Panc1 (cell line): ENCODE results near the gene TSPAN17. TPM values are rescaled to one million over a fixed set of nuclear protein-coding genes. Genes with fewer than 3 reads are reported as not detected.

ENCODE experiments used
- ATAC-seq: fragments of 200-7000 bp; cut with Tn5 transposase; 2 replicates; pipeline ENCODE4 v1.9.1; 2020; ENCODE audit warnings: mild to moderate bottlenecking, moderate library complexity
- BruUV-seq: library from RNA; stranded (reverse); fragments of 400-500 nt; replicated peaks from 2 replicates; lab custom pipeline; 2021; lab: Mats Ljungman, UMichigan
- CTCF ChIA-PET: fragments of 300-600 bp; sonication (Branson Sonifier 250); formaldehyde crosslinking; loops from one replicate; lab custom pipeline; 2022; ENCODE audit warnings: antibody characterized with exemption; lab: Charles Lee
- POLR2A ChIA-PET: fragments of 300-600 bp; sonication (Branson Sonifier 250); formaldehyde crosslinking; loops from one replicate; lab custom pipeline; 2022; ENCODE audit warnings: antibody characterized with exemption; lab: Charles Lee
- DNase-seq: peaks from one replicate; pipeline ENCODE4 v3.0.0-alpha.2; 2010; ENCODE audit warnings: low read depth, low spot score
- H3K27ac ChIP-seq: 2 replicates; pipeline ENCODE4 v1.5.1; 2011; ENCODE audit warnings: mild to moderate bottlenecking, low read length, inconsistent platforms
- H3K27me3 ChIP-seq: fragments of 200-500 bp; sonication (Bioruptor generic); 2 replicates; pipeline ENCODE4 v1.6.0; 2014; ENCODE audit warnings: low read length, inconsistent platforms; ENCODE audit not compliant: control insufficient read depth, insufficient read depth
- H3K36me3 ChIP-seq: fragments of 200-500 bp; sonication (Bioruptor generic); 2 replicates; pipeline ENCODE4 v1.5.1; 2014; ENCODE audit warnings: inconsistent platforms, mild to moderate bottlenecking, low read length, moderate library complexity; ENCODE audit not compliant: control insufficient read depth, insufficient read depth
- H3K4me1 ChIP-seq: 2 replicates; pipeline ENCODE4 v1.5.1; 2011; ENCODE audit warnings: inconsistent platforms, mild to moderate bottlenecking, low read length, moderate library complexity; ENCODE audit not compliant: control insufficient read depth, insufficient read depth
- H3K4me3 ChIP-seq, 2 experiments: 2 replicates each; pipeline ENCODE4 v1.5.1; 2011 to 2012; ENCODE audit warnings: low read depth in 2 of 2, low read length in 2 of 2, mild to moderate bottlenecking in 2 of 2, inconsistent platforms in 1 of 2, moderate library complexity in 1 of 2
- H3K9me3 ChIP-seq: fragments of 200-500 bp; sonication (Bioruptor generic); 2 replicates; pipeline ENCODE4 v1.5.1; 2014; ENCODE audit warnings: low read depth, mild to moderate bottlenecking, inconsistent platforms, low read length, moderate library complexity; ENCODE audit not compliant: control insufficient read depth, insufficient read depth
- POLR2AphosphoS5 ChIP-seq: IDR thresholded peaks from 2 replicates; pipeline ENCODE4 v1.6.1; 2012; ENCODE audit warnings: mild to moderate bottlenecking, low read depth, low read length, moderate library complexity
- SIN3A ChIP-seq: IDR thresholded peaks from 2 replicates; pipeline ENCODE4 v1.6.1; 2012; ENCODE audit warnings: low read depth, mild to moderate bottlenecking, low read length, moderate library complexity, borderline replicate concordance; ENCODE audit not compliant: insufficient read depth
- TCF7L2 ChIP-seq: IDR thresholded peaks from 2 replicates; pipeline ENCODE4 v1.6.1; 2011; ENCODE audit warnings: mild to moderate bottlenecking, low read depth, low read length, inconsistent platforms
- in situ Hi-C: cut with HindIII; loops from 2 replicates; pipeline ENCODE4 v1.10.0; 2016; ENCODE audit warnings: low sequenced_read_pairs, low pct_unique_long_range_greater_than_20kb
- intact Hi-C: fragments of 100-400 bp; cut with micrococcal nuclease; formaldehyde crosslinking; loops from one replicate; pipeline ENCODE4 v1.10.0; 2022; ENCODE audit not compliant: unreplicated experiment
- total RNA-seq: library from RNA; stranded (reverse); gene quantifications from one replicate; pipeline ENCODE4 v1.2.1, GENCODE V29; 2021; ENCODE audit not compliant: unreplicated experiment
- TF ChIP-seq, protein P1 (sequence below): fragments of 450-650 bp; IDR thresholded peaks from 2 replicates; pipeline ENCODE4 v1.5.1; 2017; ENCODE audit warnings: mild to moderate bottlenecking
- TF ChIP-seq, protein P2 (sequence below), 2 experiments: IDR thresholded peaks; 2 replicates each; pipeline ENCODE4 v1.6.1; 2011 to 2012; ENCODE audit warnings: low read depth in 2 of 2, control low read depth in 1 of 2, low read length in 1 of 2, mild to moderate bottlenecking in 1 of 2, moderate library complexity in 1 of 2; ENCODE audit not compliant: insufficient read depth in 1 of 2

Gene TSPAN17
- total RNA-seq, 1 experiment from 2014 or later = 64.7 TPM

DNA sequence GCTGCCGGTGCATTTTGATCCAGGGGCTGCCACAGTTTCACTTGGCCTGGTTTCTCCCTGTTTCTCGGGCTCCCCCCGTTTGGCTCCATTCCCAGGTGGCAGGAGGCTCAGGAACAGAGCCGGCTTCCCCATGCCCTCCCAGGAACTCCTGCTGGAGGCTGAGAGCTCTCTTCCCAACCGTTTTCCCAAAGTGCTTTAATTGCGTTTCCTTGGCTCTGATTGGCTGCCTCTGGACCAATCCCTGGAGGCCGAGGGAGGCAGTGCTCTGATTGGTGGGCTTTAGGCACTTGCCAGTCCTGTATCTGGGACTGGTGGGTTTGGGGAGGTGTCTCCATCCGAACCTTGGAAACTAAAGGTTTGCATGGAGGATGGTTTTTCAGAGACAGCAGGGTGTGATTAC lies 4.9 kb downstream of the TSPAN17 start:
- ChIA-PET CTCF (no interaction called here), POLR2A (no interaction called here)
- ATAC-seq (no peak), DNase-seq (no peak)
- TF ChIP-seq, protein P1, sequence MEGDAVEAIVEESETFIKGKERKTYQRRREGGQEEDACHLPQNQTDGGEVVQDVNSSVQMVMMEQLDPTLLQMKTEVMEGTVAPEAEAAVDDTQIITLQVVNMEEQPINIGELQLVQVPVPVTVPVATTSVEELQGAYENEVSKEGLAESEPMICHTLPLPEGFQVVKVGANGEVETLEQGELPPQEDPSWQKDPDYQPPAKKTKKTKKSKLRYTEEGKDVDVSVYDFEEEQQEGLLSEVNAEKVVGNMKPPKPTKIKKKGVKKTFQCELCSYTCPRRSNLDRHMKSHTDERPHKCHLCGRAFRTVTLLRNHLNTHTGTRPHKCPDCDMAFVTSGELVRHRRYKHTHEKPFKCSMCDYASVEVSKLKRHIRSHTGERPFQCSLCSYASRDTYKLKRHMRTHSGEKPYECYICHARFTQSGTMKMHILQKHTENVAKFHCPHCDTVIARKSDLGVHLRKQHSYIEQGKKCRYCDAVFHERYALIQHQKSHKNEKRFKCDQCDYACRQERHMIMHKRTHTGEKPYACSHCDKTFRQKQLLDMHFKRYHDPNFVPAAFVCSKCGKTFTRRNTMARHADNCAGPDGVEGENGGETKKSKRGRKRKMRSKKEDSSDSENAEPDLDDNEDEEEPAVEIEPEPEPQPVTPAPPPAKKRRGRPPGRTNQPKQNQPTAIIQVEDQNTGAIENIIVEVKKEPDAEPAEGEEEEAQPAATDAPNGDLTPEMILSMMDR = no peak
- TF ChIP-seq SIN3A = no peak
- no TSS peak for BruUV-seq
- peaks cover 10% of the 10 kb centered on the region for H3K4me1 ChIP-seq
- in situ Hi-C loops (no loop called here), intact Hi-C loops (no loop called here)
- no peaks in the 10 kb centered on the region for H3K9me3 ChIP-seq
- H3K4me3 ChIP-seq = no peak overlapping the region
- H3K36me3 ChIP-seq = peaks cover 3% of the 10 kb centered on the region; the same call in 1 of the 2 replicates
- H3K27ac ChIP-seq = no peak overlapping the region
- H3K27me3 ChIP-seq = no peaks in the 10 kb centered on the region

DNA sequence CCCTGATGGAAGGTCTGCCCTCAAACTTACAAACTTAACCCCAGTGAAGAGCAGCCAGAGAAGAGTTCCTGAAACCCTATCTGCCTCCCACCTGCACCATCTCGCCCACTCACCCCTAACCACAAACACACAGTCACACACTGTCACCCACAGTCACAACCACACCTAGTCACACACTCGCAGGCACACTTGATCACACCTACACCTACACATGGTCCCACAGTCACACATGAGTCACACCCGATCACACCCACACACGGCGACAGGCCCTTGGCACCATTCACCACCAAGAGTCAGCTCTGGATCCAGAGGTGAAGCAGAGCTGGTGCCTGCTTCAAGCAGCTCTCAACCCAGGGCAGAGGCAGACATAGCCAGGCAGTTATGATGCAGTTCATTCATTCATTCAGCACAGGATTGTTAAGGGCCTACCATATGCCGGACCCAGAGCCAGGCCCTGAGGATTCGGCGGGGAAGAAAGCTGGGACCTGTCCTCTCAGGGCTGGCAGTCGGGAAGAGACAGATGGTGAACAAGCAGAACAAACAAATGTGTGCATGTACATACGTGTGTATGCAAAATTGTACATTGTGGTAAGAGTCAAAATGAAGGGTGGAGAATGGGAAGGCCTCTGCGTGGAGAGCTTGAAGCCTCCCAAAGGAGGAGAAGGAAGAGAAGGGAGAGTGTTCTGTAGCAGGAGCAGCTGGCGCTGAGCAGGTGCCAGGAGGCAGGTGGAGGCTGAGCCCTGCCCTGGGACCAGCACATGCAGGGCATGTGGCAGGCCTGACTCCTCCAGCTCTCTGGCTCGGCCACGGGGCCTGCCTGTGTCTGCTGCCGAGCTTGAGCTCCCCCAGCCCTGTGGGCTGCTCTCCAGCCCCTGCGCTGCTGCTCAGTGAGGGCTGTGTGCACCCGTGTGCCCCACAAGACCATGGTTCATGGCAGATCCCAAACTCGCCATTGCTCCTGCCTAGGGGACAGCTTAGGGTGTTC lies 6.4 kb downstream of the TSPAN17 start:
- in situ Hi-C loops = no loop called here
- ATAC-seq (no peak), DNase-seq (no peak)
- no TSS peak for BruUV-seq
- Histone ChIP-seq H3K36me3 (no peaks in the 10 kb centered on the region), H3K4me3 (no peak overlapping the region), H3K4me1 (peaks cover 3% of the 10 kb centered on the region), H3K27ac (no peak overlapping the region), H3K9me3 (no peaks in the 10 kb centered on the region), H3K27me3 (no peaks in the 10 kb centered on the region)
- TF ChIP-seq, protein P2, sequence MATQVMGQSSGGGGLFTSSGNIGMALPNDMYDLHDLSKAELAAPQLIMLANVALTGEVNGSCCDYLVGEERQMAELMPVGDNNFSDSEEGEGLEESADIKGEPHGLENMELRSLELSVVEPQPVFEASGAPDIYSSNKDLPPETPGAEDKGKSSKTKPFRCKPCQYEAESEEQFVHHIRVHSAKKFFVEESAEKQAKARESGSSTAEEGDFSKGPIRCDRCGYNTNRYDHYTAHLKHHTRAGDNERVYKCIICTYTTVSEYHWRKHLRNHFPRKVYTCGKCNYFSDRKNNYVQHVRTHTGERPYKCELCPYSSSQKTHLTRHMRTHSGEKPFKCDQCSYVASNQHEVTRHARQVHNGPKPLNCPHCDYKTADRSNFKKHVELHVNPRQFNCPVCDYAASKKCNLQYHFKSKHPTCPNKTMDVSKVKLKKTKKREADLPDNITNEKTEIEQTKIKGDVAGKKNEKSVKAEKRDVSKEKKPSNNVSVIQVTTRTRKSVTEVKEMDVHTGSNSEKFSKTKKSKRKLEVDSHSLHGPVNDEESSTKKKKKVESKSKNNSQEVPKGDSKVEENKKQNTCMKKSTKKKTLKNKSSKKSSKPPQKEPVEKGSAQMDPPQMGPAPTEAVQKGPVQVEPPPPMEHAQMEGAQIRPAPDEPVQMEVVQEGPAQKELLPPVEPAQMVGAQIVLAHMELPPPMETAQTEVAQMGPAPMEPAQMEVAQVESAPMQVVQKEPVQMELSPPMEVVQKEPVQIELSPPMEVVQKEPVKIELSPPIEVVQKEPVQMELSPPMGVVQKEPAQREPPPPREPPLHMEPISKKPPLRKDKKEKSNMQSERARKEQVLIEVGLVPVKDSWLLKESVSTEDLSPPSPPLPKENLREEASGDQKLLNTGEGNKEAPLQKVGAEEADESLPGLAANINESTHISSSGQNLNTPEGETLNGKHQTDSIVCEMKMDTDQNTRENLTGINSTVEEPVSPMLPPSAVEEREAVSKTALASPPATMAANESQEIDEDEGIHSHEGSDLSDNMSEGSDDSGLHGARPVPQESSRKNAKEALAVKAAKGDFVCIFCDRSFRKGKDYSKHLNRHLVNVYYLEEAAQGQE (IDR thresholded peaks at IDR 0.05; ENCODE audit: insufficient read depth in 1 of 2, low read depth in 2 of 2, low read length in 1 of 2) = no peak
- TF ChIP-seq, protein P1 = no peak
- TF ChIP-seq TCF7L2 (no peak), POLR2AphosphoS5 (no peak), SIN3A (no peak)
- ChIA-PET POLR2A (no interaction called here), CTCF (interaction anchor here (0.6 kb wide), 1 partner anchor 458 kb away, joined by 11 read pairs; no protein-coding TSS in a partner anchor)
- intact Hi-C loops = no loop called here
